H4 (cell line): Measurements from ENCODE around the gene ELMOD1. TPM values are rescaled to one million over a fixed set of nuclear protein-coding genes. Genes with fewer than 3 reads are reported as not detected.
"Not testable (repeated sequence)": the region's sequence is repeated elsewhere in the genome, so short reads cannot be mapped to it uniquely, and the experiment has no call there.

ENCODE experiments used
- DNase-seq: peaks from one replicate; pipeline ENCODE4 v3.0.0-alpha.2; 2015; ENCODE audit warnings: low spot score
- total RNA-seq: library from RNA; depleted of rRNA; stranded (reverse); fragments of >200 nt; shearing (Covaris generic); gene quantifications from 2 replicates; pipeline ENCODE4 v1.2.3, GENCODE V29; 2014; rRNA removed

The ELMOD1 gene
- total RNA-seq = 3.3 and 3.9 TPM in 2 replicates

- peak; percentile 51 for DNase-seq
Measured at GRCh38 chr11:107590460-107591377, at the start of gene ELMOD1. Gene ELMOD1 (plus strand): TSS chr11:107591147. CDS start chr11:107618190, 27,043 bp downstream.

GRCh38 chr11:107545101-107545514 is 45.8 kb upstream of the ELMOD1 start:
- peak; percentile 67 for DNase-seq

- DNase-seq = no peak
Measured at GRCh38 chr11:107547961-107548360, 43.0 kb upstream of the ELMOD1 start.

DNA sequence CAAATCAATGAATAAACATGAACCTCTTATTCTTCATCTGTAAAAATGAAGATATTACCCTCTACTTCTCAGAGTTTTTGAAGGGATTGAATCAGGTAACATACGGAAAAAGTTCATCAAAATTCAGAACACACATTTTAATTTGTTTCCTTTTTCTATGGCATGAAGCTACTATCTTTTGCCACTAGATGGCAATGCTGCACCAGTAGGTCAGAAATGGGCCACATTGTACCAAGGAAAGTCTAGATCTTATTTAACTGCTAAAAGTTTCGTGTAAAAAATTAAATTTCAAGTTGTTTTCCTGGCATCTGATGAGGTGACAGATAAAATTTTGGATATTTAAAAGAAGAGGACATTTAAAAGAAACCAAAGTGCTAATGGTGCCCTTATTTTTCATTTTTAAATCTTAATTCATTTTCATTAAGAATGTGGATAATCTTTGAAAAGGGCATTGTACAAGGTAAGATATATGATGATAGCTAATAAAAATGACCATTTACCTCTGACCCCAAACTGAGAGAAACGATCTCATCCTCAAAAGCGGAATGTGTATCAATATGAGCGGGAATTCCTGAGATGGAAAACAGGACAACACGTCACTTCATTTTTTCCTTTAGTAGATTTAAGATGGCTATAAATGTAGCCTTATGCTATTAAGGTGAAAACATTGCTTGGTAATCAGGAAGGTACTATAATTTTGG is 41.5 kb upstream of the ELMOD1 start:
- DNase-seq = peak; percentile 38

DNA sequence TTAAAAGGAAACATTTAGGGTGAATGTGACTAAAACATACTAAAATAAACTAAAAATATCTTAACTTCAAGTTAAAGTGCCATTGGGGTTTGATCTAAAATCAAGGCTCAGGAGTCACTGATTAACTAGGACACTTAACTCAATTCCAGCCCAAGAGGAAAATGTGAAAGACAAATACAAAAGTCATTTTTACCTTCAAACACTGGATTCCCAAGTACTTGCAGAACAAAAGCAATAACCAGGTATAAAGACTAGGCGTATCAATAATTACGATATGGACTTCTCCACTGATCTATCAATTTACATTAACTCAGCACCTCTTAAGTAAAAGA is 41.0 kb upstream of the ELMOD1 start:
- no peak for DNase-seq

DNA sequence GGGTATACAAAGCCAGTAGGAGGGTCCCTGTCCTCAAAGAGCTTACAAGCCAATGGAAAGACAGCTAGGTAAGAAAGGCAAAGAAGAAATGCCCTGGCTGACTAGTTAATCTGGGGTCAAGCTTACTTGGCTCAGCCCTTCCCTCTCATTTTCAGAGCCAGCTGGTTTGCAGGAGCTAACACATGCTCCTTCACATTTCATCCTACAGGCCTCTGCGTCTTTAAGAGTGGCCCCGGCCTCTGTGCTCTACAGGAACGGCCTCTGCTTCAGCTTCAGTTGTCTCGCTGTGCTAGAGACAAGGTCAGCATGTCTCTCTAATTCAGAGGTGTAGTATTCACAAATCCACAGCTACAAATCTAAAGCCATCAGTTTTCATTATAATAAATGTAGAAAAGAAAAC is 40.6 kb upstream of the ELMOD1 start:
- DNase-seq = no peak

GRCh38 chr11:107561688-107562087 is 29.3 kb upstream of the ELMOD1 start:
- no peak for DNase-seq

DNA sequence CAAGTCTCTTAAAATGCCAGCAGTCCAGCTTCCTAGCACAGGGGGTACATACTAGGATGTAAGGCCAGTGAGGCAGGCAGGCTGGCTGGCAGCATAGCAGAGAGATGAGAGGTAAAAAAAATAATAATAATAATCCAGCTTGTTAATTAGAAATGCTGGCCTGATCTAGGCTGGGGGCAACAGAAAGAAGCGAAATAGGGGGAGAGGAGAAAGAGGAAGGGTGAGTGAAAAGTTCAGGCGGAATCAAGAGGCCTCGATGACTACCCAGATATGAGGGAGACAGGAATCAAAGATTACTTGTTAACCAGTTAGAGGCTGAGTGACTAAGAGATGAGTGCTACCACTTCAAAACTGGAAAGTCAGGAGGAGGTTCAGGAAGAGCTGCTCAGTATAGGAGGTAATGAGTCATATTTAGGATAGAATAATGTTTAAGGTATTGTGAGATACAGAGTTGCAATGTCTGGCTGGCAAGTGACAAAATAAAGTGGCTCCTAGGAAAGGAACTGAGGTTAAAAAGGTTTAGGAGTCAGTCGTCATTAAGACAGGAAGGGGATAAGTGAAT is 28.2 kb upstream of the ELMOD1 start:
- DNase-seq = peak; percentile 41

DNA sequence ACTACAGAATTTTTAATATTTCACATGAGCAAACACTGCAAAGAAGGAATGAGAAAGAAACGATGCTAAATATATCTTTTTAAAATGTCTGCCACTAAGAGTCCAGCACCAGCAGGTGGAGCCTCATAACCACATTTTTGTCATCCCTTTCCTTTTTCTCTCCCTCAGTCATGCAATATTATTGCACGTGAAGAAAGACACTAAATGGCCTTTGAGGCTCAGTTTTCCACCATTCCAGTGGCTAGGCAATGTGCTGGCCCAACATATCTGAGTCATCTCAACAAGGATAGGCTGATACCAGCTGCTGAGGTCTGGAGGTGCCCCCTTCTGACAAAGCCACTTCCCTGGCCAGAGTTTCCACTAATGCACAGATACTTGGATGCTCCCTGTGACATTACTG is 27.2 kb upstream of the ELMOD1 start:
- DNase-seq = peak; percentile 59

- DNase-seq = no peak
Measured at GRCh38 chr11:107564877-107565218, 26.1 kb upstream of the ELMOD1 start.

GRCh38 chr11:107565219-107565937 is 25.6 kb upstream of the ELMOD1 start, which contains the start of gene ALKBH8:
Gene ALKBH8 (minus strand): TSS chr11:107565735. CDS start chr11:107560893, 4,842 bp downstream.
- peak; percentile 68 for DNase-seq

DNA sequence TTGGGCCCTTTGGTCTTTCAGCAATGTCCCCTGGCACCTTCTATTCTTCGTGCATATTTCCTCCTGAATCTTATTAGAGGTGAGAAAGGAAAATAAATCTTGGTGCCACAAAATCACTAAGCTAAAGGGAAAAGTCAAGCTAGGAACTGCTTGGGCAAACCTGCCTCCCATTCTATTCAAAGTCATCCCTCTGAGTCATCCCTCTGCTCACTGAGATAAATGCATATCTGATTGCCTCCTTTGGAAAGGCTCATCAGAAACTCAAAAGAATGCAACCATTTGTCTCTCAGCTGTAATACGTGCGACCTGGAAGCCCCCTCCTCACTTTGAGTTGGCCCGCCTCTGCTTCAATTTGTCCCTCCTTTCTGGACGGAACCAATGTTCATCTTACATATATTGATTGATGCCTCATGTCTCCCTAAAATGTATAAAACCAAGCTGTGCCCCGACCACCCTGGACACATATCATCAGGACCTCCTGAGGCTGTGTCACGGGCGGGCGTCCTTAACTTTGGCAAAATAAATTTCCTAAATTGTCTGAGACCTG is 24.9 kb upstream of the ELMOD1 start:
- DNase-seq = not testable (repeated sequence)

DNA sequence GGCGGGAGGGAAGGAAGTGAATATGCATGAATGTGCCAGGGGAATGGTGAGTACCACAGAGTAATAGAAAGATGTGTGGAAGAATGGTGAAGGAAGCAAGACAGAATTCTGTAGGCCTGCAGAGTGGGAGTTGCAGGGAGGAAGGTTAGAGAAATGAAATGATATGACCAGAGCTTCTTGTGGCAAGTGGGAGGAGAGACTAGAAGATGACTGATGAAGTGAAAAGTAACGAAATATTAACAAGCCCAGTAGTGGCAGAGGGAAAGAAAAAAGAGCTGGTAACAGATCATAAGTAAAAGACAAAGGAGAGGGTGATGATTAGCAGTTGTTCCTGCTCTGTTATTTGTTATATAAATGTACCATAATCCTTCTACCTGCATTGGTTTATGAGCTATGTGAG is 24.4 kb upstream of the ELMOD1 start:
- DNase-seq = no peak

DNA sequence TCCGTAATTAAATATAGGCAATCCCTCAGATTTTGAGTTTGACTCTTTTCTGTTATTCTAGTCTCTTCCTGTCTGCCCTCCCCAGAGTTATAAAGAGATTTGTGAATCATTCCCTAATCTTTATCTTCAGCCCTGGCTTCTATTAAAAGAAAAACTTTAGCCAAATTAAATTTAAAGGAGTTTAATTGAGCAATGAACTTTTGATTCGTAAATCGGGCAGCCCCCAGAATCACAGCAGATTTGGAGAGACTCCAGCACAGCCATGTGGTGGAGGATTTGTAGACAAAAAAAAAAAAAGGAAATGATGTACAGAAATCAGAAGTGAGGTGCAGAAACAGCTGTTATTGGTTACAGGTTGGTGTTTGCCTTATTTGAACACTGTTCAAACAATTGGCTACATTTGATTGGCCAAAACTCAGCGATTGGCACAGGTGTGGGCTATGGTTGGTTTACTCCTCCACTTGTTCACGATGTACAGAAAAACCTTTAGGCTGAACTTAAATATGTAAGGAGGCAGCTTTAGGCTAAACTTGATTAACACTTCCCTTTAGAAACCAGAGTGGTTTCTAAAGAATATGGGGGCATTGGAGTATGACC is 23.1 kb upstream of the ELMOD1 start:
- DNase-seq = no peak

DNA sequence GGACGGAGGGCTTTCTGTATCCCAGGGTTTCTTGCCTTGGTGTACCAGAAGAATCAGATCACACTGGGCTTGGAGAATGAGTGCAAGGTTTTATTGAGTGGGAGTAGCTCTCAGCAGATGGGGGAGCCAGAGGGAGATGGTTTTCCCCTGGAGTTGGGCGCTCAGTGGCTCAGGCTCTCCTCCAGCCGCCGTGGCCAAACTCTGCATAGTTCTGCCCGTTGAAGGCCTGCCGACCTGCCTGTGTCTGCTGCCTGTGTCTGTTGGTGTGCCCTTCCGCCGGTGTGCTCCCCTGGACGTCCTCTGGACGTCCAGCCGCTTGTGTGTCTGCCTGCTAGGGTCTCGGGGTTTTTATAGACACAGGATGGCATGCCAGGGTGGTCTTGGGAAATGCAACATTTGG is 20.9 kb upstream of the ELMOD1 start:
- no peak for DNase-seq

DNA sequence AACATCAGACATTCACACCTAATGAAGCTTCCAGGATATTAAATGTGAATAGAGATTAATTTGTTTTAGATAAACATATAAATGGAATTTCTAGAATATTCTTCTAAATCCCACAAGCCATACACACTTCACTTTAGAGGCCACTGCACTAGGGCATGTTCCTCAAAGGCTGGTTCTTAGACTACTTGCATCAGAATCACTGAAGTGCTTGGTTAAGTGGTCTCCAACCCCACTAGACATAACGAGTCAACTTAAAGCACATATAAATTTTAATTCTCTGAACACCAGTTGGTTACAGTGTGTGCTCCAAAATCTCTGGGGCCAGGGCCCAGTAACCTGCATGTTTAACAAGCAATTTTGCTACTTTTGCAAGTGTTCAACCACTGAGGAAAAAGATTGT is 17.5 kb upstream of the ELMOD1 start:
- DNase-seq = no peak

DNA sequence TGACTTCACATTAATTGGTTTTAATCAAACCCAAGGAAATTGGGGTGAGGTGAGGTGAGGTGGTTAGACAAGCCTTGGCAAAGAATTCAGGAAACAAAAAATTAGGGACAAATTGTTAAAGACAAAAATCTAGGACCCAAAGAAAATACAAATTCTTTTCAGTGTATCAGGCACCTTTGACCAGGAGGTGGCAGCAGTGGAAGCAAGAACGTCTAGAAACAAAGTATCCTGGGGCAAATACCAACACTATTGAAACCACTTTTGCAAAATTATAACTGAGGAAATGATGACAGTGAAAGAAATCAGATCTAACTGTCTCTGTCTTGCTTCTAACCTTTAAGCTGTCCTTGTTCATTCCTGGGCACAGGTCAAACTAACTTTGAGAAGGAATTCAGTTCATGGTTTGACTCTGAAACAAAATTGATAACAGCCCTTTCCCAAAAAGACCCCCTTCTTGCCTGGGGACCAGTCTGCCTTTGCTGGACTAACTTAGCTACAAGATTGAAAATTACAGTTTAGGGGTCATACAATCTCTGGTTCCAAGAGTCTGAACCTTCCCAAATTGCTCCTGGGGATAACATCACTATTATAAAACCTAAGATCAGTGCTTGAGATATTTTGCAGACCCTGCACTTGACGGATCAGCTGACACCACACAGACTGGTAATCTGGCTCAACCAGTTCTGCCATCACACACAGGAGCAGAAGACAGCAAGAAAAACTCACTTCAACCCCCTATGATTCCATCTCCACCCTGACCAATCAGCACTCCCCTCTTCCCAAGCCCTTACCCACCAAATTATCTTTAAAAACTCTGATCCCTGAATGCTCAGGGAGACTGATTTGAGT is 14.2 kb upstream of the ELMOD1 start:
- DNase-seq = peak; percentile 31

DNA sequence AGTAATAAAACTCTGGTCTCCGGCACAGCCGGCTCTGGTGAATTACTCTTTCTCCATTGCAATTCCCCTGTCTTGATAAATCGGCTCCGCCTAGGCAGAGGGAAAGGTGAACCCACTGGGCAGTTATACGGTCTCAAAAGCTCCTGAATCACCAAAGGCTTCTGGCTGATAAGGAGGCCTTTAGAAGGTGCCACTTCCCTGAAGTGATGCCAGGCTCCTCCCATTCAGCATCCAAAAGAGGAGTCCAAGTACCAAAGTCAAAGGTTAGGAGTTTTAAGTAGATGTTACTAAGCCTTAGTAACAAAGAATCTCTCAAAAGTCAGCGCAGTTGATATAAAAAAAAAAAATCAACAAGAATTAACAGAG is 13.6 kb upstream of the ELMOD1 start:
- DNase-seq = no peak

- DNase-seq = not testable (repeated sequence)
Measured at GRCh38 chr11:107579169-107579568, 11.8 kb upstream of the ELMOD1 start.

- DNase-seq = no peak
Measured at GRCh38 chr11:107581147-107581546, 9.8 kb upstream of the ELMOD1 start.
